Measurements from ENCODE around the gene ZFAND5. TPM values are rescaled to one million over a fixed set of nuclear protein-coding genes. Genes with fewer than 3 reads are reported as not detected.

ZFAND5 gene
- total RNA-seq, 1 donor from 2014 or later, result 204 TPM

DNA sequence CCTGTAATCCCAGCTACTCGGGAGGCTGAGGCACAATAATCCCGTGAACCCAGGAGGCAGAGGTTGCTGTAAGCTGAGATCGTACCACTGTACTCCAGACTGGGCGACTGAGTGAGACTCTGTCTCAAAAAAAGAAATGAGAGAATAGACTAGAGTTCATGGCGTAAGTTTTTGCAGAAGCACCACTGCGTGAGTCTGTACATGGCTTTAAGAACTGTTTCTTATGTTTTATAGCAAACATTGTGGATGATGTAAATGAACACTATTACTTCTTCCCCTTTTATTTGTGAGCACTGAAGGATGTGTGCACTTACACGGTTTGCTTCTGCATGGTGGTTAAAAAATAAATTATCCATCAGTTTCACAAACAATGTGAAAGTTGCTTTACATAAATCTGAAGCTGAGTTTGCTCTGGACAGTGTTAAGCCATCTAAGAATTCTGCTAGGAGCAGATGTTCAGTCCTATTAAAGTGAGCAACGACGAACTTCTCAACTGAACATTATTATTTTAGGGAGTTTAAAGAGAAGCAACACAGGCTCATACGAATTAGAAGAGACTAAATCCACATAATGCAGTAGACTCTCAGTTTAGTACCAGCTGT lies 52.5 kb downstream of the ZFAND5 start:
- intact Hi-C loops (cut with DNase I), result no loop called here
- DNase-seq (no peak), ATAC-seq (no peak)
- Histone ChIP-seq H3K27ac (no peak overlapping the region), H3K4me1 (peaks cover 26% of the 10 kb centered on the region), H3K4me3 (no peak overlapping the region), H3K27me3 (no peaks in the 10 kb centered on the region), H3K9me3 (no peaks in the 10 kb centered on the region), H3K36me3 (no peaks in the 10 kb centered on the region)
- TF ChIP-seq, protein P1, sequence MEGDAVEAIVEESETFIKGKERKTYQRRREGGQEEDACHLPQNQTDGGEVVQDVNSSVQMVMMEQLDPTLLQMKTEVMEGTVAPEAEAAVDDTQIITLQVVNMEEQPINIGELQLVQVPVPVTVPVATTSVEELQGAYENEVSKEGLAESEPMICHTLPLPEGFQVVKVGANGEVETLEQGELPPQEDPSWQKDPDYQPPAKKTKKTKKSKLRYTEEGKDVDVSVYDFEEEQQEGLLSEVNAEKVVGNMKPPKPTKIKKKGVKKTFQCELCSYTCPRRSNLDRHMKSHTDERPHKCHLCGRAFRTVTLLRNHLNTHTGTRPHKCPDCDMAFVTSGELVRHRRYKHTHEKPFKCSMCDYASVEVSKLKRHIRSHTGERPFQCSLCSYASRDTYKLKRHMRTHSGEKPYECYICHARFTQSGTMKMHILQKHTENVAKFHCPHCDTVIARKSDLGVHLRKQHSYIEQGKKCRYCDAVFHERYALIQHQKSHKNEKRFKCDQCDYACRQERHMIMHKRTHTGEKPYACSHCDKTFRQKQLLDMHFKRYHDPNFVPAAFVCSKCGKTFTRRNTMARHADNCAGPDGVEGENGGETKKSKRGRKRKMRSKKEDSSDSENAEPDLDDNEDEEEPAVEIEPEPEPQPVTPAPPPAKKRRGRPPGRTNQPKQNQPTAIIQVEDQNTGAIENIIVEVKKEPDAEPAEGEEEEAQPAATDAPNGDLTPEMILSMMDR (IDR thresholded peaks at IDR 0.05), result no peak

DNA sequence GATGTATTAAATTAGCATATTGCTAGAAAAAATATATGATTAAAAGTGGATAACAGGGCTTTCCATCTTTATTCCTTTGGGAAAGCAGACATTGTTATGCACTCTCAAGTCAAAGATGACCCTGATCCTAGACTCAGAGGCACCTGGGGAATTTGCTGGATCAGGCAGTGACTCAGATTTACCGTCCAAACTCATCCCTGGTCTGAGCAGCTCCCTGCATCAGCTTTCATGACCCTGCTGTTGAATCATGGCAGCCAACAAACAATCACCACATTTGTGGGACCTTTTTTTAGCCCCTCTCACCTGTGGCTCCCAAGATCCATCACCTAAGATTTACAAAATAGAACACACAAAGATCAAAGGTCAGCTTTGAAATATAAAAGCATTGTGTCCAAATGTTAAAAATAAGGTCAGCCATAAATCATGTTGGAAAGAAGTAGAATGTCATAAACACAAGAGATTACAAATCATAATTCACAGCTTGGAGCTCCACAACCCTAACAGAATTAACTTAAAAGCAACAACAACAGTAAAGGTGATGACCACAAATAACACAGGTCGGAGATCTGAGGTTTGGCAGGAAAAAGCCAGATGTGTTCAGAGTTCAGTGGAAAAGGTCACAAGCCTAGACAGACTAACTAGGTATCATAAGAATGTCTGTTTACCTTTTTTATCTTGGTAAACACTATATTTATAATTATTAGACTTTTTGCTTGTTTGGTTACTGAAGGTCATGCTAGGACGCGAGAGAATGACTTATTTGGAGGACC lies 55.5 kb downstream of the ZFAND5 start:
- no peak for ATAC-seq
- Histone ChIP-seq H3K4me3 (no peak overlapping the region), H3K4me1 (peaks cover 17% of the 10 kb centered on the region), H3K27me3 (no peaks in the 10 kb centered on the region), H3K36me3 (no peaks in the 10 kb centered on the region), H3K27ac (no peak overlapping the region), H3K9me3 (no peaks in the 10 kb centered on the region)
- DNase-seq, result no peak
- TF ChIP-seq, protein P1 (IDR thresholded peaks at IDR 0.05), result no peak
- intact Hi-C loops (cut with DNase I), result loop anchor here (10.0 kb wide), 1 partner anchor 55 kb away; the partner anchor contains the start of gene ZFAND5

DNA sequence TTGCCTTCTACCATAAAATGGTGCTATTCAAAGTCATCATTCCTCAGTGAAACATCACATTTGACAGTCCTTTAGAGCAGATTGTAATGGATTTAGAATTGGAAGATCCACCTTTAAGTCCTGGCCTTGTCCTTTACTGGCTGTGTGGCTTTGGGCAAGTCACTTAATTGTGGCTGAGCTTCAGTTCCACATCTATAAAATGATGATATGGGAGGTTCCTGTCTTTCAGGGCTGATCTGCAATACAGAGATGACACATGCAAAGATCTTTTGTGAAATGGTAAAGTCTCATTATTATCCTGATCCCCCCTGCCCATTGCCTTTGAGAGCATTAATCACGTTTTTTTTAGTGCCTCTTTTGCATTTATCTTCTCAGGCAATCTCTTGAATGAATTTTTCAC lies 58.2 kb downstream of the ZFAND5 start:
- Histone ChIP-seq H3K36me3 (no peaks in the 10 kb centered on the region), H3K4me3 (peak overlapping the region; percentile 55), H3K27me3 (no peaks in the 10 kb centered on the region), H3K27ac (peak overlapping the region; percentile 93), H3K4me1 (peaks cover 17% of the 10 kb centered on the region), H3K9me3 (no peaks in the 10 kb centered on the region)
- DNase-seq (no peak), ATAC-seq (no peak)
- TF ChIP-seq, protein P1 (IDR thresholded peaks at IDR 0.05), result no peak
- intact Hi-C loops (cut with DNase I), result loop anchor here (10.0 kb wide), 1 partner anchor 58 kb away; the partner anchor contains the start of gene ZFAND5

DNA sequence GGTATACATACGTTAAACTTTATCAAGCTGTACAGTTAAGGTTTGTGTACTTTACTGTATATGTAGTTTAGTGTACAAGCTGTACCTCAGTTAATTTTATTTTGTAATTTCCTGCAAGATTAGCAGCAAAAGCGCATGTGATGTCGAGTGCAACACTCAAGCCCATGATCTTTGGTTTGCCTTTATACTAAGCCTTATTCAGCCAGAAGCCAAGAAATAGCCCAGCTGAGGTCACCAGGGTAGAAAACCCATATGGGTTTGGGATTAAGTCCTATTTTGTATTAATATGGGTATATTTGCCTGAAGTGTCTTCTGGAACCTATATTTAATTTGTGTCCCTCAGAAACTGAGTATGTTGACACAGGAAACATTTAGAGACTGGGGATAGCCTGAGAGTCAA lies 59.3 kb downstream of the ZFAND5 start:
- no peak for DNase-seq
- intact Hi-C loops (cut with DNase I), result loop anchor here (10.0 kb wide), 1 partner anchor 59 kb away; the partner anchor contains the start of gene ZFAND5
- peak overlapping the region; percentile 55 for H3K4me3 ChIP-seq
- no peak for ATAC-seq
- H3K36me3 ChIP-seq, result no peaks in the 10 kb centered on the region
- no peaks in the 10 kb centered on the region for H3K9me3 ChIP-seq
- TF ChIP-seq, protein P1 (IDR thresholded peaks at IDR 0.05), result no peak
- peaks cover 21% of the 10 kb centered on the region for H3K4me1 ChIP-seq
- H3K27ac ChIP-seq, result peak overlapping the region; percentile 93
- H3K27me3 ChIP-seq, result no peaks in the 10 kb centered on the region

DNA sequence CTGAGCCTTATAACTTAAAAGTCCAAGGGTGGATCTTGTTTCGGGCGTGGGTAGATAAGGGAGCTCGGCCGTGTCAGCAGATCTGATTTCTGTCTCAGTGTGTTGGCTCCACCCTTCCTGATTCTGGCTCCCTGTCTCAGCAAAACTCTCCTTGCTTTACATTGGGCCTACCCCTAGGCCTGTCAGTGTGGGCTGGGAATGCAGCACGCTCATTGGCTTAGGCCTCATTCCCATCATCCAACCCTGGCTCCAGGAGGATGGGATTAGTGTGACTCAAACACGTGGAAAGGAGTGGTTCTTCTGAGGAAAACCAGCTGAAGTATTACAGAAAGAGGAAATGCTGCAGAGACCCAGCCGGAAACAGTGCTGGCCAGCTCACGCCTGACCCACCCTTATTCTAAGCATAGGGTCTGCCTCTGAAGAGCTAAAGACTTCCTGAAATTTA lies 59.9 kb downstream of the ZFAND5 start:
- Histone ChIP-seq H3K9me3 (no peaks in the 10 kb centered on the region), H3K4me1 (peaks cover 21% of the 10 kb centered on the region), H3K4me3 (peak overlapping the region; percentile 55), H3K27me3 (no peaks in the 10 kb centered on the region), H3K36me3 (no peaks in the 10 kb centered on the region), H3K27ac (peak overlapping the region; percentile 93)
- TF ChIP-seq, protein P1 (IDR thresholded peaks at IDR 0.05), result no peak
- intact Hi-C loops (cut with DNase I), result loop anchor here (10.0 kb wide), 1 partner anchor 60 kb away; the partner anchor contains the start of gene ZFAND5
- peak; percentile 89 for DNase-seq
- peak; percentile 99 for ATAC-seq

All from upper lobe of right lung (tissue), 1 donor.